ENCODE data around the gene SSR2.

Gene SSR2

DNA sequence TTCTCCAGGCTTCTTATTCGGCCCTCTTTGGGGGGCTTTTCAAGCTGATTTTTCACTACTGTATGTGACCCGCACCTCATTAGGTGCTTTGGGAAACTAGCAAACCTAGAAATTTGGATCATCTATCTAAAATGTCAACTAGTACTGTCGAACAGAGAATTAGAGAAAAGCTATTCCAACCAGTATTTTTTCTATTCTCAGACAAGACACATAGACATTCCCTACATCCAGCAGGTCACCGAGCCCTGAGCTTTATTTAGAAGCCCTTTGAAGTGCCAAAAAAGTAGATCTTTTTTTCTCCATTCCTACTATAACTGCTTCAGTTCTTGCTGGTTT, 310 bp upstream of the SSR2 start:
- no peak for DNase-seq (ENCODE audit: low read depth)
- TF ChIP-seq, protein P1, sequence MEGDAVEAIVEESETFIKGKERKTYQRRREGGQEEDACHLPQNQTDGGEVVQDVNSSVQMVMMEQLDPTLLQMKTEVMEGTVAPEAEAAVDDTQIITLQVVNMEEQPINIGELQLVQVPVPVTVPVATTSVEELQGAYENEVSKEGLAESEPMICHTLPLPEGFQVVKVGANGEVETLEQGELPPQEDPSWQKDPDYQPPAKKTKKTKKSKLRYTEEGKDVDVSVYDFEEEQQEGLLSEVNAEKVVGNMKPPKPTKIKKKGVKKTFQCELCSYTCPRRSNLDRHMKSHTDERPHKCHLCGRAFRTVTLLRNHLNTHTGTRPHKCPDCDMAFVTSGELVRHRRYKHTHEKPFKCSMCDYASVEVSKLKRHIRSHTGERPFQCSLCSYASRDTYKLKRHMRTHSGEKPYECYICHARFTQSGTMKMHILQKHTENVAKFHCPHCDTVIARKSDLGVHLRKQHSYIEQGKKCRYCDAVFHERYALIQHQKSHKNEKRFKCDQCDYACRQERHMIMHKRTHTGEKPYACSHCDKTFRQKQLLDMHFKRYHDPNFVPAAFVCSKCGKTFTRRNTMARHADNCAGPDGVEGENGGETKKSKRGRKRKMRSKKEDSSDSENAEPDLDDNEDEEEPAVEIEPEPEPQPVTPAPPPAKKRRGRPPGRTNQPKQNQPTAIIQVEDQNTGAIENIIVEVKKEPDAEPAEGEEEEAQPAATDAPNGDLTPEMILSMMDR (conservative IDR thresholded peaks at IDR 0.05; ENCODE audit: low read length) = no peak
- H3K4me3 ChIP-seq (ENCODE audit: low read length) = peak overlapping the region; percentile 86

DNA sequence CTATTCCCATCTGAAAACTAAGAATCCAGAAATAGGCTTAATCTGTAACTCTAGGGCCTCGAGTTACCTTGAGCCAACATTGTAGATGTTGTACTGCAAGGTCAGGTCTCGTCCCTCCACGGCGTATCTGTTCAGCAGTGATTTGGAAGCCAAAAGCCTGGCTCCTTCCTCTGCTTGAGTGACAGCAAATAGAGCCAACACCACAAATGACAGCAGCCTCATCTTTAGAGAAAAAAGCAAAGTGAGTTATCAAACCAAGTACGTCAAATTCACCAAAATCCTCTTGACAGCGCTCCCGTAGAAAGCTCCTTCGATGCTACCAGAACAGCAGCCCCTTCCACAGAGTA, 832 bp downstream of the SSR2 start:
- TF ChIP-seq, protein P1 (conservative IDR thresholded peaks at IDR 0.05; ENCODE audit: low read length) = no peak
- H3K4me3 ChIP-seq (ENCODE audit: low read length) = peak overlapping the region; percentile 86
- DNase-seq (ENCODE audit: low read depth) = no peak

DNA sequence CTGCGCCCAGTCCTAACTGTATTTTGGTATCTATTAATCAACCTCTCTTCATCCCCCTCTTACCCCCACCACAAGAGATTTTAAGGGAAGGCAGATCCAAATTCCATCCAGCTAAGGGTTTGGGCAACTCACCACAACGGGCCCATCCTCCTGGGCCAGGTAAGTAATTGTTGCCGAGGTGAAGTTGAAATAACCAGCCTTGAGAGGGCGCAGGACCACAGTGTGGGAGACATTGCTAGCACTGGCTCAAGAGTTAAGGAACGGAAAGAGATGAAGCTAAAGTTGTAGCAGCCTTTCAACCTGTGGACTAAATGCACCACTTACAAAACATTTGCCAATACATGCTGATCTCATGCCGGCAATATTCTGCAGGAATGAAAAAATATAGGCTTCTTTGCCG, 5.9 kb downstream of the SSR2 start:
- no peak for DNase-seq (ENCODE audit: low read depth)
- H3K4me3 ChIP-seq (ENCODE audit: low read length) = no peak overlapping the region
- TF ChIP-seq, protein P1 (conservative IDR thresholded peaks at IDR 0.05; ENCODE audit: low read length) = no peak

DNA sequence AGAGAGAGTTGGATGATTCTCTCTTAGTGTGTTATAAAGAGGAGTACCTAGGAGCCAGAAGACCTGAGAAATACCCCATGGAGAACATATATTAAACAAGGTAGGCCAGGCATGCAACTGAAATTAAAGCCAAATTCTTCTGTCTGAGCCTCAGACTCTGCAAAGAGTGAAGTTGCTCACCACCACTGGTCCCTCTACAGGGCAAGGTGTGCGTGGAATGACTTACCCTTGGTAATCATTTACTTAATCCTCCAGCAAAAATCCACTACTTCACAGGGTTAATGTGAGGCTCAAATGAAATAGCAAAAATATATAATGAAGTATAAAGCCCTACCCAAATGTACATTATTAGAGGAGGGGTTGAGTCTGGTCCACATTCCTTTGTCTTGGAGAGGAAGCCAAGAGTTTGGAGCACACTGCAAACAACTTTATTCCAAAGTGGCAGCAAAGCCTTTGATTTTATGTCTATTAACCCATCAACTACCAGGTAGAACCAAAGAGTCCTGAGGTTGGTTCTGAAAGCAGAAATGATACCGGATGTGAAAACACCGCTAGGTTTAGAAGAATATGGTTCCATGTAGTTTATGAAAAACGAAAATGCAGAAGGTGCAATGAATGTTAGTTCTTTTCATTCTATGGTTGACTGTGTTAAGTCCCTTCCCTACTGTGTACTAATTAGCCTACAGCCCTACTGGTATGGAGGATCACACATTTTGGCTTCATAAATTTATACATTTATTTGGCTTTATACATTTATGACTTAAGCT, 8.5 kb downstream of the SSR2 start:
- no peak for DNase-seq (ENCODE audit: low read depth)
- TF ChIP-seq, protein P1 (conservative IDR thresholded peaks at IDR 0.05; ENCODE audit: low read length) = no peak
- no peak overlapping the region for H3K4me3 ChIP-seq (ENCODE audit: low read length)

DNA sequence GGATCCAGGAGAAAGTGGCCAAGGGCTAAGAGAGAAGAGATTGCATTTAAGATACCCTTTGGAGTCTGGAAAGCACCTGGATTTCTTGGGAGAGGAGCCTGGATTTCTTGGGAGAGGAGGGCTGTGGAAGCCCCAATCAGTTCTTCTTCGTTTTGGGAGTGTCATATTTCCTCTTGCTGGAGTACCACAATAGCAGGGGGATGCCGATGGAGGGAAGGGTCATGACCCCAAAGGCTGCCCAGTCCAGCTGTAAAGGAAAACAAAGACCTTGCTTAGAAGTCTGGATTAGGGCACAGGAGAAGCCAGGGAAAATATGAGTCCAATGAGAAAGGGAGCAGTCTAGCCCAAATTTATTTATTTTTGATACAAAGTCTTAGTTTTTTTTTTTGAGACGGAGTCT, 11.3 kb downstream of the SSR2 start:
- TF ChIP-seq, protein P1 (conservative IDR thresholded peaks at IDR 0.05; ENCODE audit: low read length) = no peak
- no peak for DNase-seq (ENCODE audit: low read depth)
- H3K4me3 ChIP-seq (ENCODE audit: low read length) = no peak overlapping the region

DNA sequence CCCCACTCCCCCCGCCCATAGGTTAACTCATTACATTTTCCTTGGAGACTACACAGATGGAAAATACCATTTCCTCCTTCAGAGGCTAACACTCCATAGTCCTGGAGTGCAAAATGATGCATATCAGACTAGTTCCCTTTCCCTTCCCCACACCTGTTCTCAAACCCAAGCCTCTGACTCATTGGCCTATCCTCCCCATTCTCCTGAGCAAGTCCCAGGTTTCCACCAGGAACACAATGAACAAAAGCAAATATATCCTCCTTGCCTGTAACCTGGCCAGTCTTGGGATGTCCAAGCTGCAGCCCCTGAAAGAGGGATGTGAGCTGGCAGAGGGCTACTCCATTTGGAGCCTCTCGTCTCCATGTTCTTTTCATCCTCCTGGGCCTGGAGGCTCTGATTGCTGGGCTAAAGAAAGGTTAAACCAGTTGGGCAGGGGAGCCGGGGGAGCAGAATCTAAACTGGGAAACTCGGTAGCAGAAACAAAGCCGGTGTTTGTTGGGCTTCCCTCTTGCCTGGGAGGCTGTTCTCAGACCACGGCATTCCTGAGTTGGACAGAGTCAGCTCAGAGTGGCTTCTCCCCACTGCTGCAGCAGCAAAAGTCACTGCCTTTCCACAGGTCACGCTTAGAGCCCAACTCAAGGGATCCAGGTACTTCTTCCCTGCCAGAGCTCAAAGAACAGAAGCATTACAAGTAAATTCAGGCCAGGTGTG, 13.9 kb downstream of the SSR2 start:
- no peak for DNase-seq (ENCODE audit: low read depth)
- H3K4me3 ChIP-seq (ENCODE audit: low read length) = no peak overlapping the region
- TF ChIP-seq, protein P1 (conservative IDR thresholded peaks at IDR 0.05; ENCODE audit: low read length) = no peak
